ENCODE measurements around the gene EXTL2.

Gene EXTL2

GRCh38 chr1:100876291-100876690, 18.4 kb downstream of the EXTL2 start:
- TF ChIP-seq, protein P1, sequence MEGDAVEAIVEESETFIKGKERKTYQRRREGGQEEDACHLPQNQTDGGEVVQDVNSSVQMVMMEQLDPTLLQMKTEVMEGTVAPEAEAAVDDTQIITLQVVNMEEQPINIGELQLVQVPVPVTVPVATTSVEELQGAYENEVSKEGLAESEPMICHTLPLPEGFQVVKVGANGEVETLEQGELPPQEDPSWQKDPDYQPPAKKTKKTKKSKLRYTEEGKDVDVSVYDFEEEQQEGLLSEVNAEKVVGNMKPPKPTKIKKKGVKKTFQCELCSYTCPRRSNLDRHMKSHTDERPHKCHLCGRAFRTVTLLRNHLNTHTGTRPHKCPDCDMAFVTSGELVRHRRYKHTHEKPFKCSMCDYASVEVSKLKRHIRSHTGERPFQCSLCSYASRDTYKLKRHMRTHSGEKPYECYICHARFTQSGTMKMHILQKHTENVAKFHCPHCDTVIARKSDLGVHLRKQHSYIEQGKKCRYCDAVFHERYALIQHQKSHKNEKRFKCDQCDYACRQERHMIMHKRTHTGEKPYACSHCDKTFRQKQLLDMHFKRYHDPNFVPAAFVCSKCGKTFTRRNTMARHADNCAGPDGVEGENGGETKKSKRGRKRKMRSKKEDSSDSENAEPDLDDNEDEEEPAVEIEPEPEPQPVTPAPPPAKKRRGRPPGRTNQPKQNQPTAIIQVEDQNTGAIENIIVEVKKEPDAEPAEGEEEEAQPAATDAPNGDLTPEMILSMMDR (conservative IDR thresholded peaks at IDR 0.05; ENCODE audit: control insufficient read depth, insufficient read depth, low read depth, low read length) = no peak
- no peak overlapping the region for H3K4me3 ChIP-seq (ENCODE audit: control insufficient read depth, low read depth, low read length)
- DNase-seq (ENCODE audit: low read depth) = no peak

- no peak overlapping the region for H3K4me3 ChIP-seq (ENCODE audit: control insufficient read depth, low read depth, low read length)
- TF ChIP-seq, protein P1 (conservative IDR thresholded peaks at IDR 0.05; ENCODE audit: control insufficient read depth, insufficient read depth, low read depth, low read length) = no peak
- DNase-seq (ENCODE audit: low read depth) = no peak
Measured at GRCh38 chr1:100875228-100875627, 19.4 kb downstream of the EXTL2 start.

DNA sequence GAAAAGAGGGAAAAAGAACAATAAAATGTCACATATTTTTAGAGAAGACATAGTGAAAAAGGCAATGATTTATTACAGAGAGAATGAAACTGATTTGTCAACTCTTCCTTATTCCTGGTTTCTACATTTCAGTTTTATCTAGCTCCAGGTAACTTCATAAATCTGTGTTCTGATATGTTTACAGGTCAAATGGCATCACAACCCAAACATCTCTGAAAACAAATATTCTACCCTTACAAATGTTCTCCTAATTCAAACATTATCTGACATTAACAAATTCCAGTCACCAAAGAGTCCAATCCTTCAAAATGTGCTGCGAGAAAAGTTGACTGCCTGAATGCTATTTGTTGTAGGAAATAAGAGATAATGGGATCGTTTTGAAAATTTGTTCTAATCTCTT, 20.2 kb downstream of the EXTL2 start:
- DNase-seq (ENCODE audit: low read depth) = no peak
- no peak overlapping the region for H3K4me3 ChIP-seq (ENCODE audit: control insufficient read depth, low read depth, low read length)
- TF ChIP-seq, protein P1 (conservative IDR thresholded peaks at IDR 0.05; ENCODE audit: control insufficient read depth, insufficient read depth, low read depth, low read length) = no peak

DNA sequence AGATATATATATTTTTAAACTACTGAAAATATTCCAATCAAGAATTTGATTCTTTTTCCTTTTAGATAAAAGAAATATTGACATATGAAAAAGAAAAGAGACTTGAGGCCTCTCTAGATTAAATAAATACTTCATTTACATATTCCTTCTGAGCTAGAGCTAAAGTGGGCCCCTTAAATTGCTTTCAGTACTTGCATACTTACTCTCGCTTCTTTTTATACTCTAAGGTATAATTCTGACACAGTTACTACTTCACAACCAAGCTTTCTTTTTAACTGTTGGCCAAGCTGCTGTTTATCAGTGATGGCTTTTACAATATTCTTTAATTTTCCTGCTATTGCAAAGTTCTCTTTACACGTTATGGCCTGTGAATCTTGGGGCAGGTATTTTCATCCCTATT, 24.6 kb downstream of the EXTL2 start:
- DNase-seq (ENCODE audit: low read depth) = no peak
- TF ChIP-seq, protein P1 (conservative IDR thresholded peaks at IDR 0.05; ENCODE audit: control insufficient read depth, insufficient read depth, low read depth, low read length) = no peak

DNA sequence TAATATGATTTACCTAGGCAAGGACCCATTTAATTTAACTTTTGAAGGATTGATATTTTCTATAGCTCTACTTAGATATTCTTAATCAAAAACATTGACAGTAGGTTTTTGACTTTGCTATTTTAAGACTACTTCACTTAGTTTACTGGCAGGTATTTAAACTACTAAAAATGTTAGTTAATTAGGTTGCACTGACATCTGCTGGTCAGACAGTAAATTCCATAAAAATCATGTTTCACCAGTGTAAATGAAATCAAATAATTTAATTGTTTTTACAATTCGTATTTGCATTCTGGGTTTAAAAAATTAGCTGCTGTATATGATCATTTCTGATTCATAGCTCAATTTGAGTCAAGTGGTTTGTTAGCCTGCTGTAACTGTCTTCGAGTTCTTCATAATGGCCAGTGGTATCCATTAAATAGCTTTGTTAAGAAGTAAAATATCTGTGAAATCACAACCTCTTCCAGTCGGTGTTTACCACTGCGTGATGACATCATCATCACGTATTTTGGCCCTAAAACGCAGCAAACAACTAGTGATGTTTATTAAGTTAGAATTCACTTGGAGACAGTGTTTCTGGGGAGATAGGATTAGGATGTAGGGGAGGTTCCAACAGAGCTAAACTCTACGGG, 26.2 kb downstream of the EXTL2 start:
- H3K4me3 ChIP-seq (ENCODE audit: control insufficient read depth, low read depth, low read length) = no peak overlapping the region
- DNase-seq (ENCODE audit: low read depth) = peak; percentile 73

More for the DNA sequence above, 24.6 kb downstream of the EXTL2 start:
- no peak overlapping the region for H3K4me3 ChIP-seq (ENCODE audit: control insufficient read depth, low read depth, low read length)

GRCh38 chr1:100866901-100867206, 27.8 kb downstream of the EXTL2 start:
- DNase-seq (ENCODE audit: low read depth) = no peak
- no peak overlapping the region for H3K4me3 ChIP-seq (ENCODE audit: control insufficient read depth, low read depth, low read length)
- TF ChIP-seq, protein P1 (conservative IDR thresholded peaks at IDR 0.05; ENCODE audit: control insufficient read depth, insufficient read depth, low read depth, low read length) = no peak

More for the DNA sequence above, 26.2 kb downstream of the EXTL2 start:
- TF ChIP-seq, protein P1 (conservative IDR thresholded peaks at IDR 0.05; ENCODE audit: control insufficient read depth, insufficient read depth, low read depth, low read length) = peak; percentile 53

Measured in fibroblast of mammary gland (primary cell).